Endothelial cell of hepatic sinusoid (primary cell): Measurements from ENCODE around the gene ARHGAP33.

Source experiments
- in situ Hi-C: cut with HindIII; loops from 2 replicates; pipeline ENCODE4 v1.10.0; 2017; ENCODE audit warnings: low sequenced_read_pairs

The ARHGAP33 gene

DNA sequence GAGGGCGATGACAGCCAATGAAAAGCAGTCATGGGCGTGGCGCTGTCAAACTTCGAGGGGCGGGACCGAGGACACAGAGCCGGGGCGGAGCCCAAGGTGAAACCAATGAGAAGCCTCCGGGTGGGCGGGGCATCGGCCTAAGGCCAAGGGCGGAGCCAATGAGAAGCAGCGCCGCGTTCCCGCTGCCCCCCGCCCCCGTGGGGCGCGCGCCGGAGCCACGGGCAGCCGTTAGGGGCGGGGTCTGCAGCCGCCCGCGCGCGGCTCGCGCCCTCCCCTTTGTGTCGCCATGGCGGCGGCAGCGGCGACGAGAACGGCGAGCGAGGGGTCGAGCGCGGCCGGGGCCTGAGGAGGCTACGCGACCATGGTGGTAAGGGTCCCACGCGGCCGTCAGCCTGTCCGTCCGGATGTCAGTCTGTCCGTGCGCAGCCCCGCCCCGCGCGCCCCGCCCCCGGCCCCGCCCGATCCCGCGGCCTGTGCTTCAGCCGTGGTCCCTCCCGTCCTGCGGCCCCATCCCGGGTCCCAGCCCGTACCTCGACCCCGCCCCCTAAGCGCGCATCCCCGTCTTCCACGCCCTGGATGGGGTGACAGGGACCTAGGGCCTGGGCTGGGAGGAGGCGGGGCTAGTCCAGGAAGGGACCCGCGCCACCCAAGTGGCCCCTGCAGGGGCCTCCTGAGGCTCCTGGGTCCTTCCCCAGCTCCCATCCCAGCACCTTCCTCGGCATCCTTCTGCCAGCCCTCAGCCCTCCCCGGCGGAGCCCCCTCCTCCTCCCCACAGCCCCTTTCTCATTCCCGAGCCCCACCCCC is at the start of gene ARHGAP33:
Gene ARHGAP33, plus strand, starts transcription at position 267 of the 804 bp plus-strand sequence. Its CDS starts 95 bp downstream, at position 362.
- in situ Hi-C loops = no loop called here

- in situ Hi-C loops = no loop called here
Measured at GRCh38 chr19:35727053-35727955, 48.1 kb upstream of the ARHGAP33 start.

GRCh38 chr19:35727956-35728706 is 47.2 kb upstream of the ARHGAP33 start:
- in situ Hi-C loops = no loop called here

DNA sequence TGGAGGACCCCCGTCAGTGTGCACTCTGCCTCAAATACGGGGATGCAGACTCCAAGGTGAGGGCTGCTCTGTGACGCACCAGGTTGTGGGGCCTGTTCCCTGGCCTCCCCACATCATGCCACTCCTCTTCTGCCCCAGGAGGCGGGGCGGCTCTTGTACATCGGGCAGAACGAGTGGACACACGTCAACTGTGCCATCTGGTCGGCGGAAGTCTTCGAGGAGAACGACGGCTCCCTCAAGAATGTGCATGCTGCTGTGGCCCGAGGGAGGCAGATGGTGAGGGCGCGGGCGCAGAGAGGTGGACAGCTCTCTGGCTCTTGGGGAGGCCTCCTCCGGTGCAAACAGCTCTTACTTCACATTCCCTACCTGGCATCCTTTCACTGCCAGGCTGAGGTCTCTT is 46.3 kb upstream of the ARHGAP33 start:
- in situ Hi-C loops = no loop called here

DNA sequence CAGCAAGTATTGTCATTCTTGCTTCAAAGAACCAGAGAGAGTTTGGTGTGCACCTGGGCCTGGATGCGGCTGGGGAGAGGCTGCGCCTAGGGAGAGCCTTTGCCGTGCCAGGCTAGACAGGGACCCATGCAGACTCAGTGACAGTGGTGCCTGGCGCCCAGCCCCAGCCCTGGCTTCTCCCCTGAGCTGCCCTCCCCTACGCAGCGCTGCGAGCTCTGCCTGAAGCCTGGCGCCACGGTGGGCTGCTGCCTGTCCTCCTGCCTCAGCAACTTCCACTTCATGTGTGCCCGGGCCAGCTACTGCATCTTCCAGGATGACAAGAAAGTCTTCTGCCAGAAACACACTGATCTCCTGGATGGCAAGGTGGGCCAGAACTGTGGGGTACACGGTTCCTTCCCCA is 45.6 kb upstream of the ARHGAP33 start:
- in situ Hi-C loops = loop anchor here (10.0 kb wide), 1 partner anchor 105 kb away; no protein-coding TSS in a partner anchor

- in situ Hi-C loops = loop anchor here (10.0 kb wide), 1 partner anchor 104 kb away; no protein-coding TSS in a partner anchor
Measured at GRCh38 chr19:35730326-35730725, 45.0 kb upstream of the ARHGAP33 start.

DNA sequence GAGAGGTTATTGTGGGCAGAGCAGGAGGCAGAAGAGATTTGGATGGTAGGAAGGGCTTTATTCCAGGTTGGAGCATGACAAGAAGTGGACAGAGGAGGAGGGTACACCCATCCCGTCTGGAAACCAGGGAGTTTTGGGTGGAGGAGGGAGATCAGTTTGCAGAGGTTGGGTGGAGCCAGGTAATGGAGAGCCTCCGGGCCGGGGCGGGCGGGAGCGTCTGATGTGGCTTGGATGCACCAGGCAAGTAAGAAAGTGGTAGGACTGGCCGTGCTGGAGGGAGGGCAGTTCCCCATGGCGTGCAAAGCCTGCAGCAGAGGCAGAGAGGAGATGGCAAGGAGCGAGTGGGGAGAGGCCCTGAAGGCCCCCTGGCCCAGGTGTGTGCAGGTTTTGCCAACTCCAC is 44.0 kb upstream of the ARHGAP33 start:
- in situ Hi-C loops = loop anchor here (10.0 kb wide), 1 partner anchor 103 kb away; no protein-coding TSS in a partner anchor

DNA sequence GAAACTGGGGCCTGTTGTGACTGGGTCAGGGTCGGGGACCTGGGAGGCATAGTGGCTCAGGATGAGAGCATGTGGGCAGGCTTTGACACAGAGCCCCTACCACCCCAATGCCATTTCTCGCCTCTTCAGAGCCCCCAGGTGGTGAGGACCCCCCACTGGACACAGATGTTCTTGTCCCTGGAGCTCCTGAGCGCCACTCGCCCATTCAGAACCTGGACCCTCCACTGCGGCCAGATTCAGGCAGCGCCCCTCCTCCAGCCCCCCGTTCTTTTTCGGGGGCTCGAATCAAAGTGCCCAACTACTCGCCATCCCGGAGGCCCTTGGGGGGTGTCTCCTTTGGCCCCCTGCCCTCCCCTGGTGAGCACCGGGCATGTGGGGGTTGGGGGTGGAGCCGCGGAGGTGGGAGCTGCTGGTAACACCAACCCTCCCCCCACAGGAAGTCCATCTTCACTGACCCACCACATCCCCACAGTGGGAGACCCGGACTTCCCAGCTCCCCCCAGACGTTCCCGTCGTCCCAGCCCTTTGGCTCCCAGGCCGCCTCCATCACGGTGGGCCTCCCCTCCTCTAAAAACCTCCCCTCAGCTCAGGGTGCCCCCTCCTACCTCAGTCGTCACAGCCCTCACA is 43.5 kb upstream of the ARHGAP33 start:
- in situ Hi-C loops = loop anchor here (10.0 kb wide), 1 partner anchor 103 kb away; no protein-coding TSS in a partner anchor

DNA sequence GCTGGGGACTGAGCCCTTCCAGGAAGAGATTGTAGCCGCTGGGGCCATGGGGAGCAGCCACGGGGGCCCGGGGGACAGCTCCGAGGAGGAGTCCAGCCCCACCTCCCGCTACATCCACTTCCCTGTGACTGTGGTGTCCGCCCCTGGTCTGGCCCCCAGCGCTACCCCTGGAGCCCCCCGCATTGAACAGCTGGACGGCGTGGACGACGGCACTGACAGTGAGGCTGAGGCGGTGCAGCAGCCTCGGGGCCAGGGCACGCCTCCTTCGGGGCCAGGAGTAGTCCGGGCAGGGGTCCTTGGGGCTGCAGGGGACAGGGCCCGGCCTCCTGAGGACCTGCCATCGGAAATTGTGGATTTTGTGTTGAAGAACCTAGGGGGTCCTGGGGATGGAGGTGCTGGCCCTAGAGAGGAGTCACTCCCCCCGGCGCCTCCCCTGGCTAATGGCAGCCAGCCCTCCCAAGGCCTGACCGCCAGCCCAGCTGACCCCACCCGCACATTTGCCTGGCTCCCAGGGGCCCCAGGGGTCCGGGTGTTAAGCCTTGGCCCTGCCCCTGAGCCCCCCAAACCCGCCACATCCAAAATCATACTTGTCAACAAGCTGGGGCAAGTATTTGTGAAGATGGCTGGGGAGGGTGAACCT is 42.7 kb upstream of the ARHGAP33 start:
- in situ Hi-C loops = loop anchor here (10.0 kb wide), 1 partner anchor 102 kb away; no protein-coding TSS in a partner anchor

GRCh38 chr19:35733180-35734125 is 41.9 kb upstream of the ARHGAP33 start:
- in situ Hi-C loops = loop anchor here (10.0 kb wide), 1 partner anchor 101 kb away; no protein-coding TSS in a partner anchor

DNA sequence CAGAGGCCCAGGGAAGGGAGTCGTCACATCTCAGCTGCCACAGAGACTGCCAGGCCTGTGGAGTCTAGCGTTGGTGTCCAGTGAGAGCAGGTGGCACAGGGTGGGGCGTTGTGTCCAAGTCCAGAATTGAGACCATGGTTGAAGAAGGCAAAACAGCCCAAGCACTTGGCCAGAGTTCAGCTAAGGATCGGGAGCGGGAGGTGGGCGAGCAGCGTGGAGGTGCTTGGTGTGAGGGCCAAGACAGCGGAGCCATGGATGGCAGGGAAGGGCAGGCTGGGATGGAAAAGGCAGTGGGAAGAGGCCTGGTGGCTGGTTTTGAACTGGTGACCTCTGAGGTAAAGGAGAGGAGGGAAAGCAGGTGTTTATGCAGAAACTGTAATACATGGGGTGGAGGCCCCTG is 41.1 kb upstream of the ARHGAP33 start:
- in situ Hi-C loops = loop anchor here (10.0 kb wide), 1 partner anchor 101 kb away; no protein-coding TSS in a partner anchor

- in situ Hi-C loops = loop anchor here (10.0 kb wide), 1 partner anchor 100 kb away; no protein-coding TSS in a partner anchor
Measured at GRCh38 chr19:35734889-35735288, 40.5 kb upstream of the ARHGAP33 start.

- in situ Hi-C loops = loop anchor here (10.0 kb wide), 1 partner anchor 98 kb away; no protein-coding TSS in a partner anchor
Measured at GRCh38 chr19:35736913-35737886, 38.2 kb upstream of the ARHGAP33 start.

DNA sequence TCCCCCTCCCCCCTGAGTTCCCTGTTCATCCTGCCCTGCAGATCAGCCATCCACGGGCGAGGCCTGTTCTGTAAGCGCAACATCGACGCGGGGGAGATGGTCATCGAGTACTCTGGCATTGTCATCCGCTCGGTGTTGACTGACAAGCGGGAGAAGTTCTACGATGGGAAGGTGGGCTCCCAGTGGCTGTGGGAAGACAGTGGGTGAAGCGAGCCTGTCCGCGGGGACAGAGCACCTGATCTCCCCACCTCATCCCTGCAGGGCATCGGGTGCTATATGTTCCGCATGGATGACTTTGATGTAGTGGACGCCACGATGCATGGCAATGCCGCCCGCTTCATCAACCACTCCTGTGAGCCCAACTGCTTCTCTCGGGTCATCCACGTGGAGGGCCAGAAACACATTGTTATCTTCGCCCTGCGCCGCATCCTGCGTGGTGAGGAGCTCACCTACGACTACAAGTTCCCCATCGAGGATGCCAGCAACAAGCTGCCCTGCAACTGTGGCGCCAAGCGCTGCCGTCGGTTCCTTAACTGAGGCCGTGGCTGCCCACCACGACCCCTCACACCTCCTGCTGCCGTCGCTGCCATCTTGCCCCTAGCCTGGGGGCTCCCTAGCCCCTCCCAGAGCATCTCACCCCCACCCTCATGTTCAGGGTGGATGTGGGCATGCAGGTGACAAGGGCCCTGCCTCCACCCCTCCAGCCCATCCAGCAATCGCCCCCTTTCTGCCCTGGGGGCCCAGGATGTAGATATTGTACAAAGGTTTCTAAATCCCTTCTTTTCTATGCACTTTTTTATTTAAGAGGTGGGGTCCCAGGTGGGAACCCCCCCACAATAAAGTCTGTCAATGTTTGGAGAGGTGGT is 37.1 kb upstream of the ARHGAP33 start:
- in situ Hi-C loops = loop anchor here (10.0 kb wide), 1 partner anchor 97 kb away; no protein-coding TSS in a partner anchor

DNA sequence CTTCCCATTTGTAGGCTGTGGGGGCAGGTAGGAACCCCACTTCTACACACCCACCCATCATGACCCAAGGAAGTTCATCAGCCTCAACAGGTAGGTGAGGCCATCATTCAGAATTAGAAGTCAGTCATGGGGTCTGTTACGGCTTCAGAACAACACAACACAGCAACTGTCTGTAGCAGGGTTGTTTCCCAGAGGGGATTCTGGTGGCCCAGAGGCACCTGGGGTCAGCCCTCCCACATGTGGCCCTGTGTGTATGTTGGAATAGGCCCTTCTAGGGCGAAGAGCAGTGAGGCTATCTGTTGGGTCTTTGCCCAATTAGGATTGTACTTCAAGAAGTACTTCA is 36.5 kb upstream of the ARHGAP33 start:
- in situ Hi-C loops = loop anchor here (10.0 kb wide), 1 partner anchor 96 kb away; no protein-coding TSS in a partner anchor
